T47D (cell line): ENCODE measurements around the gene SCN4B.

Source experiments
- DNase-seq, 2 experiments: peaks; one replicate each; pipeline versions ENCODE4 v3.0.0 to v3.0.0-alpha.2; 2011 to 2012; ENCODE audit warnings: low read depth in 1 of 2, low spot score in 1 of 2
- JUND ChIP-seq: IDR thresholded peaks from 2 replicates; pipeline ENCODE4 v1.6.1; 2012; ENCODE audit warnings: low read depth
- in situ Hi-C: cut with HindIII; loops from 2 replicates; pipeline ENCODE4 v1.10.0; 2016; ENCODE audit warnings: low sequenced_read_pairs, low pct_unique_long_range_greater_than_20kb

The SCN4B gene

GRCh38 chr11:118111019-118111743 lies 41.4 kb downstream of the SCN4B start:
- TF ChIP-seq JUND, result no peak
- in situ Hi-C loops, result no loop called here
- no peak for DNase-seq

- no peak for DNase-seq
- TF ChIP-seq JUND, result no peak
- in situ Hi-C loops, result no loop called here
Observed at GRCh38 chr11:118109231-118109630, 43.4 kb downstream of the SCN4B start.

DNA sequence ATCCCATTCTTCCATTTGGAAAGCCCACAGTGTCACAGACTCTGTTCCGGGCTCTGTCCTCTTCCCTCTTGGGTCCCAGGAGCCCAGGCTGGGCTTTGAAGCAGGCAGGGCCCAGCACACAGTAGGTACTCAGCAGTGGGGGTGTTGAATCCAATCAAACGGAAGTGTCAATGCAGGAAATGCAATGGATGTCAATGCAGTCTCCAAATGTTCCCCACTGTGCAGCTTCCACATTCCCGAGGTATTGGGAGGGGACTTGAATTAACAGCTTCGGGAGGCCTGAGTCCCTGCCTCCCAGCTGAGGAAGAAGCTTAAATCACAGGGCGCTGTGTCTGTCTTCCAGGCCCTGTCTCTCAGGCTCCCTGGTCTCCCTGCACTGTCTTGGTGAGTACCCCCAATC lies 44.1 kb downstream of the SCN4B start:
- in situ Hi-C loops, result no loop called here
- no peak for DNase-seq
- no peak for TF ChIP-seq JUND

- DNase-seq, result peak in 1 of 2 experiments; percentile 25
- in situ Hi-C loops, result no loop called here
- no peak for TF ChIP-seq JUND
Observed at GRCh38 chr11:118106789-118107335, 45.8 kb downstream of the SCN4B start.

DNA sequence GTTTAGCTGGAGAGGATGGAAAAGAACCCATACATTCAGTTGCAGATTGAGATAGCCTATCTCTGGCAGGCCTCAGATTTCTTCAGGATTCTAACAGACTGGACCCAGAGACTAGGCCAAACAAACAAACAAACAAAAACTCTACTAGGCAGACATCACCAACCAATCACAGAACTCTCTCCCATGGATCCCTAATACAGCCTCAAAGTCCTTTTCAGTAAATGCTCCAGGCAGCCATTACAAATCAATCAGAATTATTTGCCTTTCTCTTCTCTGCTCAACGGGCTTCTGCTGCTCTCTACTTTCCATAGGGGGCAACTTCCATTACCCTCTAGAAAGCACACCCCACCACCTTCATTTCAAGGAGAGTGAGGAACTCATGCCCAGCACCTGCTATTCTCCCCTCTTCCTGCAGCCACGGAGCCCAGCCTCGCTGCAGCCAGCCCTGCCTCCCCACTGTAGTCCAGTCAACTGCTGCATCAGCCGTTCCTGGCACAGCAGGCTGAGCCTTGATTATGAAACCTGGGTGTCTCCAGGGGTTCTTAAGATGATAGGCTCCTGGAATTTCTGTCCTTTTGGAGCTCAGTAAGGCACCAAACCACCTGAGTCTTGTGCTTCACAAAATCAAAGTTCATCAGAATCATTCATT lies 46.8 kb downstream of the SCN4B start:
- DNase-seq, result no peak
- in situ Hi-C loops, result no loop called here
- TF ChIP-seq JUND, result no peak

GRCh38 chr11:118104491-118104890 lies 48.1 kb downstream of the SCN4B start:
- in situ Hi-C loops, result no loop called here
- DNase-seq, result no peak
- no peak for TF ChIP-seq JUND

DNA sequence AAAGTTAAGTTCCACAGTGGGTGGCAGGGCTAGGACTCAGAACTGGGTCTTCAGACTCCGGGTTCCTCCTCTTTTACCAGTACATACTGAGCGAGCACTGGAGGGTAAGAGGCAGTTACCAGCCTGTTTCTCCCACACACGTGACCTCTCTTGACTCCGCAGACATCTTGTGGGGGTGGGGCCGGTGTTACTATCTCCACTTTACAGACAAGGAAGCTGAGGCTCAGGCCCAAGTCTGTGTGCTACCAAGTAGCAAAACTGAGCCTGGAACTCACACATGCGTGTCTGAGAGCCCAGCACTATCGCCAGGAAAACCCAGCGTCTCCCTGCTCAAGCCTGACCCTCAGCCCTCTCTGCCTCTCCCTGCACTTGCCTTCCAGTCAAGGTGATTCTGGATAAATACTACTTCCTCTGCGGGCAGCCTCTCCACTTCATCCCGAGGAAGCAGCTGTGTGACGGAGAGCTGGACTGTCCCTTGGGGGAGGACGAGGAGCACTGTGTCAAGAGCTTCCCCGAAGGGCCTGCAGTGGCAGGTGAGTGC lies 49.8 kb downstream of the SCN4B start:
- TF ChIP-seq JUND, result no peak
- in situ Hi-C loops, result no loop called here
- no peak for DNase-seq

- no peak for DNase-seq
- in situ Hi-C loops, result no loop called here
- no peak for TF ChIP-seq JUND
Observed at GRCh38 chr11:118100691-118101232, 51.9 kb downstream of the SCN4B start.

DNA sequence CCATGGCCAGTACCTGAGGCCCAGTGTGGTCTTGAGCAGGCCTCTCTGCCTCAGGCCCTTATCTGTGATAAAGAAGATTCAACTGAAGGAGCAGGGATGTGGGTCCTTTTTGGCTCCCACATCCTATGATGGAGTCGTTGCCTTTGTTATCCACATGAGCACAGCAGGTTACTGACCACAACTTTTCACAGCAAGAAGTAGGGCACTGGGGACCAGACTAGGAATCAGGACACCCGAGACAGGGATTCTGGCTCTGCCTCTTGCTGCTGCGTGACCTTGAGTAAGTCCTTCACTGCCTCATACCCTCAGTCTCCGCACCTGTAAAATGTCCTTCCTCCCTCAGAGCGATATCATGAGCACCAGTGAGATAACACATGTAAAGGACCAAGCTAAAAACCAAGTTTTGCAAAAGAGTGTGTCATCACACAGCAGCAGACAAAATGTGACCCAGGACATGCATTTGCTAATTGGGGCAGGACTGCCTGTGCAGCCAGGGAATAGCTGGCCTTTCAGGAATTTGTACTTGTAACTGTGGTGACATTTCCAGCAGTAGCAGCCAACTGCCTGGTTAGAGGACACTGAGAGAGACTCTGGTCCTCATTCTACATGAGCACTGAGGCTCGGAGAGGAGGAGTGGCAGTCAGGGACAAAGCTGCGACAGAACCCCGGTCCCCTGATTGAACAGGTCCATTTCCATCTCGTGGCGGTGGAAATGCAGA lies 52.6 kb downstream of the SCN4B start:
- in situ Hi-C loops, result no loop called here
- no peak for DNase-seq
- TF ChIP-seq JUND, result no peak

DNA sequence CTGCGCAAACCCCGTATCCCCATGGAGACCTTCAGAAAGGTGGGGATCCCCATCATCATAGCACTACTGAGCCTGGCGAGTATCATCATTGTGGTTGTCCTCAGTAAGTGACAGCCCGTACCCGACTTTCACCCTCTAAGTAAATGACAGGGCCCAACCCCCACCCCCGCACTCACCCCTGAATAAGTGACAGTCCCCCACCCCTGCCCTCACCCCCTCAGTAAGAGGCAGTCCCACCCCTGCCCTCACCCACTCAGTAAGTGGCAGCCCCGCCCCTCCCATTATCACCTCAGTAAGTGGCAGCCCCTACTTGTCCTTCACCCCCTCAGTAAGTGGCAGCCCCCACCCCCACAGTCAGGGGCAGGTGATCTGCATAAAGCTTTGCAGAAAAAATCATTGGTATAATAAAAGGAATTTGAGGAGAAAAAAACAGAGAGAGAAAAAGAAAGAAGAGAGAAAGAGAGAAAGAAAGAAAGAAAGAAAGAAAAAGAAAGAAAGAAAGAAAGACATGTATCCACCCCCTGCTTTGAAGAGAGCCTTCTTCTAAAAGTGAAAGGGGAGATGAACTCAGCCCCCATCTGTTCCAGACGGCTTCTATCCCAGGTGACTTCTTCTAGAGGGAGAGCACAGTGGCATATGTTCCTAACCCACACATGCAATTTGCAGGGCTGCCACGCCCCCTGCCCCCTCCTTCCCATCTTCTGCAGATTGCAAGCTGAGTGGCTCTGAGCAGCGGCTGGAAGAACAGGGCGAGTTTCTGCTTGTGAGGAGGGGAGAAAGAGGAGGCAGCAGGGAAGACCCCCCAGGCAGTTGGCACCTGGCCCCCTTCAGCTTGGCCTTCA lies 53.4 kb downstream of the SCN4B start:
- in situ Hi-C loops, result no loop called here
- no peak for DNase-seq
- no peak for TF ChIP-seq JUND

DNA sequence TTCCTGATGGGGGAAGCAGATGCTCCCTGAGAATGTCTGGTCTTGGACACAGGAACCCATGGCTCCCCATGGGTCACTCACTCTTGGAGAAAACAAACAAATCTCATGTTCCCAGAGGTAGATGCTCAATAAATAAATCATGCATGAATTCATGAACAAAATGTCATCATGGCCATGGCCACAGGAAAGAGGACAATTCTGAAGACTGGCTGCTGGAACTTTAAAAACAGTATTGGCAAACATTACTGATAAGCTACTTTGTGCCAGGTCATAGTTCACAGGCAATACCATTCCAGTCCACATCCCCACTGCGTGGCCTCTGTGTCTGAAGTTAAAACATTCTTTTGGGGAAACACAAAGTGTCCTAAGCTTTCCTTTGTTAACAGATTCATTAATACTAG lies 56.7 kb downstream of the SCN4B start:
- in situ Hi-C loops, result no loop called here
- no peak for TF ChIP-seq JUND
- DNase-seq, result no peak

DNA sequence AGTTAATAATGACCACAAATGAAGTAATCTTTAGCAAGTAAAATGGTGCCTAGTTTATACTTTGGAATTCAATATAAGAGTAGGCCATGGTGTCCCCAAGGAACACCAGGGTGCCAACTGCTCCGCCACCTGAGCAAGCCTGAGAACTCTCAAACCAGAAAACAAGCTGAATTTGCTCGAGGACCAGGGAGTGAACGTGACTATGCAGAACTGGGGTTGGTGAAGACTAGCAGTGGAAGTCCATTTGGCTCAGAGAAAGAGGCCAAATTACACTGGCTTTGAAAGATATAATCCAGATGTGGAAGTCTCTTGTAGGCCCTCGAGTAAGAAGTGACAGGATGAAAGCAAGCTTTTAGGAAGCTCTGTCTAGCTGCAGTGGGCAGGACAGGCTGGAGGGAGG lies 57.1 kb downstream of the SCN4B start:
- no peak for TF ChIP-seq JUND
- in situ Hi-C loops, result no loop called here
- DNase-seq, result no peak
